HepG2 (cell line): ENCODE results near the gene RLN3. TPM values are rescaled to one million over a fixed set of nuclear protein-coding genes. Genes with fewer than 3 reads are reported as not detected.

Source experiments
- DPF2 ChIP-seq: sonication (generic); formaldehyde crosslinking; IDR thresholded peaks from 2 replicates; pipeline ENCODE4 v1.4.0; 2020; ENCODE audit warnings: mild to moderate bottlenecking, low read depth, missing genetic modification reagents, borderline replicate concordance
- FOXA1 ChIP-seq, 2 experiments: fragments of 450-650 bp in 1 of 2; sonication (generic) in 1 of 2; formaldehyde crosslinking in 1 of 2; IDR thresholded peaks; 2 replicates each; pipeline versions ENCODE4 v1.4.0 to v1.6.1; 2016 to 2020; ENCODE audit warnings: missing genetic modification reagents in 1 of 2
- HOXA7 ChIP-seq: sonication (generic); formaldehyde crosslinking; IDR thresholded peaks from 2 replicates; pipeline ENCODE4 v1.8.1; 2022; ENCODE audit warnings: mild to moderate bottlenecking, missing genetic modification reagents, moderate library complexity
- HOXD1 ChIP-seq: sonication (generic); formaldehyde crosslinking; IDR thresholded peaks from 2 replicates; pipeline ENCODE4 v1.5.0; 2020; ENCODE audit warnings: missing genetic modification reagents
- ISL2 ChIP-seq: sonication (generic); formaldehyde crosslinking; IDR thresholded peaks from 2 replicates; pipeline ENCODE4 v1.5.0; 2020; ENCODE audit warnings: missing genetic modification reagents
- JARID2 ChIP-seq: sonication (generic); formaldehyde crosslinking; IDR thresholded peaks from 2 replicates; pipeline ENCODE4 v1.8.1; 2023; ENCODE audit warnings: missing genetic modification reagents, inconsistent platforms; ENCODE audit not compliant: insufficient replicate concordance
- KLF16 ChIP-seq, 2 experiments: sonication (generic) in 1 of 2; formaldehyde crosslinking in 1 of 2; IDR thresholded peaks; 2 replicates each; pipeline versions ENCODE4 v1.6.1 to v1.8.0; 2016 to 2023; ENCODE audit warnings: missing genetic modification reagents in 2 of 2, missing compliant biosample characterization in 1 of 2
- MXD4 ChIP-seq: IDR thresholded peaks from 2 replicates; pipeline ENCODE4 v1.6.1; 2016; ENCODE audit warnings: mild to moderate bottlenecking, missing biosample characterization, missing genetic modification reagents
- NCOR1 ChIP-seq: fragments of 200-600 bp; sonication (generic); IDR thresholded peaks from 2 replicates; pipeline ENCODE4 v1.7.0; 2017; ENCODE audit warnings: antibody characterized with exemption, low read length, borderline replicate concordance
- PHF20 ChIP-seq: sonication (generic); formaldehyde crosslinking; IDR thresholded peaks from 2 replicates; pipeline ENCODE4 v1.5.0; 2020; ENCODE audit warnings: mild to moderate bottlenecking, missing genetic modification reagents
- SCMH1 ChIP-seq: sonication (generic); formaldehyde crosslinking; IDR thresholded peaks from 2 replicates; pipeline ENCODE4 v1.9.0; 2021; ENCODE audit warnings: missing genetic modification reagents, mild to moderate bottlenecking, borderline replicate concordance
- SIX1 ChIP-seq: sonication (generic); formaldehyde crosslinking; IDR thresholded peaks from 2 replicates; pipeline ENCODE4 v1.4.0; 2020; ENCODE audit warnings: missing genetic modification reagents, borderline replicate concordance
- SMYD3 ChIP-seq: sonication (generic); formaldehyde crosslinking; IDR thresholded peaks from 2 replicates; pipeline ENCODE4 v1.8.1; 2023; ENCODE audit warnings: mild to moderate bottlenecking, missing genetic modification reagents
- ZBTB14 ChIP-seq: sonication (generic); formaldehyde crosslinking; IDR thresholded peaks from 2 replicates; pipeline ENCODE4 v1.4.0; 2020; ENCODE audit warnings: missing genetic modification reagents
- ZBTB3 ChIP-seq: sonication (generic); formaldehyde crosslinking; IDR thresholded peaks from 2 replicates; pipeline ENCODE4 v1.4.0; 2020; ENCODE audit warnings: low read depth, mild to moderate bottlenecking, moderate library complexity, missing genetic modification reagents, borderline replicate concordance
- ZKSCAN8 ChIP-seq: IDR thresholded peaks from 2 replicates; pipeline ENCODE4 v1.6.1; 2016; ENCODE audit warnings: borderline replicate concordance, missing genetic modification reagents, missing compliant biosample characterization
- ZNF253 ChIP-seq: sonication (generic); formaldehyde crosslinking; IDR thresholded peaks from 2 replicates; pipeline ENCODE4 v1.8.0; 2022; ENCODE audit warnings: mild to moderate bottlenecking, missing genetic modification reagents, borderline replicate concordance
- ZNF615 ChIP-seq: sonication (generic); formaldehyde crosslinking; IDR thresholded peaks from 2 replicates; pipeline ENCODE4 v1.5.0; 2020; ENCODE audit warnings: mild to moderate bottlenecking, missing genetic modification reagents, borderline replicate concordance
- ZNF878 ChIP-seq: sonication (generic); formaldehyde crosslinking; IDR thresholded peaks from 2 replicates; pipeline ENCODE4 v1.8.1; 2023; ENCODE audit warnings: mild to moderate bottlenecking, missing genetic modification reagents, moderate library complexity
- polyA plus RNA-seq, 8 experiments: library from polyadenylated mRNA; depleted of rRNA in 3 of 8; stranded (reverse) in 7 of 8; unstranded in 1 of 8; fragments of >200 nt; fragmentation: Illumina TruSeq in 4 of 8; extraction: Trizol in 4 of 8; gene quantifications; 2 replicates each; pipeline versions ENCODE4 v1.2.1 to v1.2.3, GENCODE V29; 2011 to 2016; ENCODE audit warnings: low read depth in 4 of 8, missing spikeins in 1 of 8, mixed read lengths in 1 of 8; ENCODE audit not compliant: insufficient read depth in 1 of 8
- total RNA-seq, 5 experiments: library from RNA; depleted of rRNA; stranded (reverse); fragments of >200 nt; fragmentation: Illumina TruSeq; extraction: Trizol; gene quantifications; 2 replicates each; pipeline ENCODE4 v1.2.3, GENCODE V29; 2016; ENCODE audit warnings: low read depth in 1 of 5
- TF ChIP-seq, protein P1 (sequence below): sonication (generic); formaldehyde crosslinking; IDR thresholded peaks from 2 replicates; pipeline ENCODE4 v1.4.0; 2020; ENCODE audit warnings: missing genetic modification reagents; ENCODE audit errors: not compliant biosample characterization
- TF ChIP-seq, protein P2 (sequence below): IDR thresholded peaks from 2 replicates; pipeline ENCODE4 v1.6.1; 2016; ENCODE audit warnings: missing genetic modification reagents, missing compliant biosample characterization
- TF ChIP-seq, protein P3 (sequence below): sonication (generic); formaldehyde crosslinking; IDR thresholded peaks from 2 replicates; pipeline ENCODE4 v1.4.0; 2020; ENCODE audit warnings: missing genetic modification reagents, borderline replicate concordance

RLN3 gene
- total and polyA plus RNA-seq, 2 of the 13 experiments (the other 11 are each of a cell fraction or from before 2014, with no cell fraction given) = not detected

DNA sequence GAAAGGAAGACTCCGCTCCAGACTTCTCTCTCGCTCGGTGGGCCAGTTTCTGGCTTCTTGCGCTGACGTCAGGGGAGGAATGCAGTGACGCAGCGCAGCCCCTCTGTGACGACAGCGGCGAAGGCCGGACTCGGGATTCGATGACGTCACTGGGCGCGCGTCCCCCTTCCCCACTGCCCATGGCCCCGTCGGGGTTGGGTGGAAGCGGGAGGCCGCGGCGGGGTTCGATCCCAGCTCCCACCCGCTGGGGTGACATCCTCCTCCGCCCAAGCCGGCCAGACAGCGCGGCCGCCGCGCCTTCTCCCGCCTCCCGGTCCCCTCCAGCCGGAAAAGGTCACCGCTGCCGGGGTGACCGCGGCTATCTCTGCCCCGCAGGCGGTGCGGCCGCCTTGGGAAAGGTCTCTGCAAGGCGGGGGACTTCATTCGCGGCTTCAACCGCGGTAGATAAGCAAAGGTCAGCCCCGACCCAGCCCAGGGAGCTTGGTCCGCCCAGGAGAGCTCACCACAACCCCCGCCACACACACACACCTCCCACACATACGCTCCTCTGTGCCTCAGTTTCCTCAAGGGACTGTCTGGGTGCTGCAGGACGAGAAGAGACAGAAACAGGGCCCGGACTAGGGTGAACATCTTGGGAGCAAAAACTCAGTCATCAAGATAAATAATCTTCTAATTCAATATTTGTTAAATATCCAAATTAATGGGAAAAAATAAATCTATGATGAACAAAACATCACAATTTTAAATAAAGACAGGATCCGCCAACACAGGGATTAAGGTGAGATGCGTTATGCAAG, 21.0 kb upstream of the RLN3 start (continued):
- TF ChIP-seq KLF16 (CRISPR knock-in tag; IDR thresholded peaks at IDR 0.05) = peak in 1 of 2 experiments; percentile 78; a peak in 1 of 4 replicates
- no peak for TF ChIP-seq SMYD3 (CRISPR knock-in tag)
- TF ChIP-seq JARID2 = no peak
- TF ChIP-seq SCMH1 = no peak
- no peak for TF ChIP-seq ZBTB14
- TF ChIP-seq ZBTB3 = no peak
- TF ChIP-seq FOXA1 (IDR thresholded peaks at IDR 0.05) = no peak
- no peak for TF ChIP-seq FOXA1 (CRISPR knock-in tag; IDR thresholded peaks at IDR 0.05)
- no peak for TF ChIP-seq DPF2 (CRISPR knock-in tag)
- no peak for TF ChIP-seq ZNF878
- TF ChIP-seq PHF20 (CRISPR knock-in tag) = peak; percentile 76
- TF ChIP-seq, protein P1, sequence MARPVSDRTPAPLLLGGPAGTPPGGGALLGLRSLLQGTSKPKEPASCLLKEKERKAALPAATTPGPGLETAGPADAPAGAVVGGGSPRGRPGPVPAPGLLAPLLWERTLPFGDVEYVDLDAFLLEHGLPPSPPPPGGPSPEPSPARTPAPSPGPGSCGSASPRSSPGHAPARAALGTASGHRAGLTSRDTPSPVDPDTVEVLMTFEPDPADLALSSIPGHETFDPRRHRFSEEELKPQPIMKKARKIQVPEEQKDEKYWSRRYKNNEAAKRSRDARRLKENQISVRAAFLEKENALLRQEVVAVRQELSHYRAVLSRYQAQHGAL (CRISPR knock-in tag) = no peak
- TF ChIP-seq ZKSCAN8 = 0 out of 2 replicates have a peak, but pooled peaks have one; percentile 67
- TF ChIP-seq MXD4 (CRISPR knock-in tag) = no peak
- TF ChIP-seq ZNF253 (CRISPR knock-in tag) = no peak
- no peak for TF ChIP-seq ZNF615
- no peak for TF ChIP-seq SIX1 (CRISPR knock-in tag)
- peak; percentile 69; the same call in 1 of the 2 replicates for TF ChIP-seq HOXD1 (CRISPR knock-in tag)
- TF ChIP-seq, protein P2, sequence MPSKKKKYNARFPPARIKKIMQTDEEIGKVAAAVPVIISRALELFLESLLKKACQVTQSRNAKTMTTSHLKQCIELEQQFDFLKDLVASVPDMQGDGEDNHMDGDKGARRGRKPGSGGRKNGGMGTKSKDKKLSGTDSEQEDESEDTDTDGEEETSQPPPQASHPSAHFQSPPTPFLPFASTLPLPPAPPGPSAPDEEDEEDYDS (CRISPR knock-in tag) = no peak; the same call in none of the 2 replicates
- TF ChIP-seq, protein P3, sequence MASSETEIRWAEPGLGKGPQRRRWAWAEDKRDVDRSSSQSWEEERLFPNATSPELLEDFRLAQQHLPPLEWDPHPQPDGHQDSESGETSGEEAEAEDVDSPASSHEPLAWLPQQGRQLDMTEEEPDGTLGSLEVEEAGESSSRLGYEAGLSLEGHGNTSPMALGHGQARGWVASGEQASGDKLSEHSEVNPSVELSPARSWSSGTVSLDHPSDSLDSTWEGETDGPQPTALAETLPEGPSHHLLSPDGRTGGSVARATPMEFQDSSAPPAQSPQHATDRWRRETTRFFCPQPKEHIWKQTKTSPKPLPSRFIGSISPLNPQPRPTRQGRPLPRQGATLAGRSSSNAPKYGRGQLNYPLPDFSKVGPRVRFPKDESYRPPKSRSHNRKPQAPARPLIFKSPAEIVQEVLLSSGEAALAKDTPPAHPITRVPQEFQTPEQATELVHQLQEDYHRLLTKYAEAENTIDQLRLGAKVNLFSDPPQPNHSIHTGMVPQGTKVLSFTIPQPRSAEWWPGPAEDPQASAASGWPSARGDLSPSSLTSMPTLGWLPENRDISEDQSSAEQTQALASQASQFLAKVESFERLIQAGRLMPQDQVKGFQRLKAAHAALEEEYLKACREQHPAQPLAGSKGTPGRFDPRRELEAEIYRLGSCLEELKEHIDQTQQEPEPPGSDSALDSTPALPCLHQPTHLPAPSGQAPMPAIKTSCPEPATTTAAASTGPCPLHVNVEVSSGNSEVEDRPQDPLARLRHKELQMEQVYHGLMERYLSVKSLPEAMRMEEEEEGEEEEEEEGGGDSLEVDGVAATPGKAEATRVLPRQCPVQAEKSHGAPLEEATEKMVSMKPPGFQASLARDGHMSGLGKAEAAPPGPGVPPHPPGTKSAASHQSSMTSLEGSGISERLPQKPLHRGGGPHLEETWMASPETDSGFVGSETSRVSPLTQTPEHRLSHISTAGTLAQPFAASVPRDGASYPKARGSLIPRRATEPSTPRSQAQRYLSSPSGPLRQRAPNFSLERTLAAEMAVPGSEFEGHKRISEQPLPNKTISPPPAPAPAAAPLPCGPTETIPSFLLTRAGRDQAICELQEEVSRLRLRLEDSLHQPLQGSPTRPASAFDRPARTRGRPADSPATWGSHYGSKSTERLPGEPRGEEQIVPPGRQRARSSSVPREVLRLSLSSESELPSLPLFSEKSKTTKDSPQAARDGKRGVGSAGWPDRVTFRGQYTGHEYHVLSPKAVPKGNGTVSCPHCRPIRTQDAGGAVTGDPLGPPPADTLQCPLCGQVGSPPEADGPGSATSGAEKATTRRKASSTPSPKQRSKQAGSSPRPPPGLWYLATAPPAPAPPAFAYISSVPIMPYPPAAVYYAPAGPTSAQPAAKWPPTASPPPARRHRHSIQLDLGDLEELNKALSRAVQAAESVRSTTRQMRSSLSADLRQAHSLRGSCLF (CRISPR knock-in tag) = no peak
- no peak for TF ChIP-seq ISL2 (CRISPR knock-in tag)
- peak; percentile 33; the same call in 1 of the 2 replicates for TF ChIP-seq NCOR1
- no peak for TF ChIP-seq HOXA7 (CRISPR knock-in tag)
